ENCODE measurements around the gene ZNHIT3. TPM values are rescaled to one million over a fixed set of nuclear protein-coding genes. Genes with fewer than 3 reads are reported as not detected.

Gene ZNHIT3
- total and polyA plus RNA-seq, 10 of the 15 experiments (the other 5 are each of a cell fraction or from before 2014, with no cell fraction given): 34.1 to 128 (median 55.6) TPM

- TF ChIP-seq, protein P1, sequence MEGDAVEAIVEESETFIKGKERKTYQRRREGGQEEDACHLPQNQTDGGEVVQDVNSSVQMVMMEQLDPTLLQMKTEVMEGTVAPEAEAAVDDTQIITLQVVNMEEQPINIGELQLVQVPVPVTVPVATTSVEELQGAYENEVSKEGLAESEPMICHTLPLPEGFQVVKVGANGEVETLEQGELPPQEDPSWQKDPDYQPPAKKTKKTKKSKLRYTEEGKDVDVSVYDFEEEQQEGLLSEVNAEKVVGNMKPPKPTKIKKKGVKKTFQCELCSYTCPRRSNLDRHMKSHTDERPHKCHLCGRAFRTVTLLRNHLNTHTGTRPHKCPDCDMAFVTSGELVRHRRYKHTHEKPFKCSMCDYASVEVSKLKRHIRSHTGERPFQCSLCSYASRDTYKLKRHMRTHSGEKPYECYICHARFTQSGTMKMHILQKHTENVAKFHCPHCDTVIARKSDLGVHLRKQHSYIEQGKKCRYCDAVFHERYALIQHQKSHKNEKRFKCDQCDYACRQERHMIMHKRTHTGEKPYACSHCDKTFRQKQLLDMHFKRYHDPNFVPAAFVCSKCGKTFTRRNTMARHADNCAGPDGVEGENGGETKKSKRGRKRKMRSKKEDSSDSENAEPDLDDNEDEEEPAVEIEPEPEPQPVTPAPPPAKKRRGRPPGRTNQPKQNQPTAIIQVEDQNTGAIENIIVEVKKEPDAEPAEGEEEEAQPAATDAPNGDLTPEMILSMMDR (IDR thresholded peaks at IDR 0.05 in 2 of 3, conservative IDR thresholded peaks at IDR 0.05 in 1 of 3; ENCODE audit: control insufficient read depth in 2 of 3, extremely low read depth in 1 of 3, insufficient read depth in 1 of 3, low read depth in 3 of 3, low read length in 3 of 3): peak in 1 of 3 experiments; percentile 22; a peak in 3 of 6 replicates
- TF ChIP-seq SRF (IDR thresholded peaks at IDR 0.05; ENCODE audit: low read depth in 2 of 2, low read length in 2 of 2) (0 out of 4 replicates have a peak, but pooled peaks of 1 of the 2 experiments have one; percentile 19), PAX8 (IDR thresholded peaks at IDR 0.05) (no peak), MEF2A (IDR thresholded peaks at IDR 0.05; ENCODE audit: insufficient read depth, low read depth, low read length) (0 out of 2 replicates have a peak, but pooled peaks have one; percentile 44), BRCA1 (IDR thresholded peaks at IDR 0.05; ENCODE audit: low read depth, low read length) (peak; percentile 84), NR2C2 (IDR thresholded peaks at IDR 0.05; ENCODE audit: borderline replicate concordance, control insufficient read depth, insufficient read length, low read depth) (no peak), HDAC6 (IDR thresholded peaks at IDR 0.05; ENCODE audit: unreplicated experiment) (peak; percentile 56), EGR1 (IDR thresholded peaks at IDR 0.05; ENCODE audit: borderline replicate concordance in 1 of 2, low read depth in 2 of 2, low read length in 2 of 2) (peak in 1 of 2 experiments; percentile 35; a peak in 1 of 3 replicates), NFYB (IDR thresholded peaks at IDR 0.05; ENCODE audit: insufficient read depth, low read depth, low read length) (peak; percentile 38; the same call in 1 of the 2 replicates), ELK1 (IDR thresholded peaks at IDR 0.05; ENCODE audit: low read depth, low read length) (peak; percentile 97), SMC3 (IDR thresholded peaks at IDR 0.05; ENCODE audit: borderline replicate concordance, low read length) (no peak), ETV6 (conservative IDR thresholded peaks at IDR 0.05 in 1 of 2, IDR thresholded peaks at IDR 0.05 in 1 of 2; ENCODE audit: borderline replicate concordance in 1 of 2, low read depth in 1 of 2) (peak in 1 of 2 experiments; percentile 81; a peak in 2 of 4 replicates), ZBED1 (IDR thresholded peaks at IDR 0.05; ENCODE audit: borderline replicate concordance) (peak; percentile 49; the same call in 1 of the 2 replicates)
- TF ChIP-seq, protein P2, sequence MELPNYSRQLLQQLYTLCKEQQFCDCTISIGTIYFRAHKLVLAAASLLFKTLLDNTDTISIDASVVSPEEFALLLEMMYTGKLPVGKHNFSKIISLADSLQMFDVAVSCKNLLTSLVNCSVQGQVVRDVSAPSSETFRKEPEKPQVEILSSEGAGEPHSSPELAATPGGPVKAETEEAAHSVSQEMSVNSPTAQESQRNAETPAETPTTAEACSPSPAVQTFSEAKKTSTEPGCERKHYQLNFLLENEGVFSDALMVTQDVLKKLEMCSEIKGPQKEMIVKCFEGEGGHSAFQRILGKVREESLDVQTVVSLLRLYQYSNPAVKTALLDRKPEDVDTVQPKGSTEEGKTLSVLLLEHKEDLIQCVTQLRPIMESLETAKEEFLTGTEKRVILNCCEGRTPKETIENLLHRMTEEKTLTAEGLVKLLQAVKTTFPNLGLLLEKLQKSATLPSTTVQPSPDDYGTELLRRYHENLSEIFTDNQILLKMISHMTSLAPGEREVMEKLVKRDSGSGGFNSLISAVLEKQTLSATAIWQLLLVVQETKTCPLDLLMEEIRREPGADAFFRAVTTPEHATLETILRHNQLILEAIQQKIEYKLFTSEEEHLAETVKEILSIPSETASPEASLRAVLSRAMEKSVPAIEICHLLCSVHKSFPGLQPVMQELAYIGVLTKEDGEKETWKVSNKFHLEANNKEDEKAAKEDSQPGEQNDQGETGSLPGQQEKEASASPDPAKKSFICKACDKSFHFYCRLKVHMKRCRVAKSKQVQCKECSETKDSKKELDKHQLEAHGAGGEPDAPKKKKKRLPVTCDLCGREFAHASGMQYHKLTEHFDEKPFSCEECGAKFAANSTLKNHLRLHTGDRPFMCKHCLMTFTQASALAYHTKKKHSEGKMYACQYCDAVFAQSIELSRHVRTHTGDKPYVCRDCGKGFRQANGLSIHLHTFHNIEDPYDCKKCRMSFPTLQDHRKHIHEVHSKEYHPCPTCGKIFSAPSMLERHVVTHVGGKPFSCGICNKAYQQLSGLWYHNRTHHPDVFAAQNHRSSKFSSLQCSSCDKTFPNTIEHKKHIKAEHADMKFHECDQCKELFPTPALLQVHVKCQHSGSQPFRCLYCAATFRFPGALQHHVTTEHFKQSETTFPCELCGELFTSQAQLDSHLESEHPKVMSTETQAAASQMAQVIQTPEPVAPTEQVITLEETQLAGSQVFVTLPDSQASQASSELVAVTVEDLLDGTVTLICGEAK (IDR thresholded peaks at IDR 0.05; ENCODE audit: borderline replicate concordance): peak; percentile 91
These were observed 48.6 kb downstream of the ZNHIT3 start, which contains the start of the genes MYO19 and PIGW (continued) for GRCh38 chr17:36534840-36535668.
